Skeletal muscle tissue (tissue), 4 donors: ENCODE data around the gene LRRC37A2. TPM values are rescaled to one million over a fixed set of nuclear protein-coding genes. Genes with fewer than 3 reads are reported as not detected.
"Not testable (repeated sequence)": the region's sequence is repeated elsewhere in the genome, so short reads cannot be mapped to it uniquely, and the experiment has no call there.

Experiments
- H3K27ac ChIP-seq: one replicate; pipeline ENCODE4 v1.7.0; 2013; ENCODE audit warnings: mild to moderate bottlenecking, low read depth, low read length, inconsistent platforms
- H3K27me3 ChIP-seq, 3 donors: one replicate each; pipeline ENCODE4 v1.7.0; 2013; ENCODE audit warnings: low read length in 3 of 3; ENCODE audit not compliant: control insufficient read depth in 3 of 3, insufficient read depth in 3 of 3
- H3K36me3 ChIP-seq, 3 donors: one replicate each; pipeline ENCODE4 v1.7.0; 2013; ENCODE audit warnings: low read length in 3 of 3; ENCODE audit not compliant: control insufficient read depth in 3 of 3, insufficient read depth in 3 of 3
- H3K4me1 ChIP-seq, 3 donors: one replicate each; pipeline ENCODE4 v1.7.0; 2013; ENCODE audit warnings: low read length in 3 of 3, mild to moderate bottlenecking in 3 of 3; ENCODE audit not compliant: control insufficient read depth in 3 of 3, insufficient read depth in 3 of 3
- H3K4me3 ChIP-seq, 3 donors: one replicate each; pipeline ENCODE4 v1.7.0; 2013; ENCODE audit warnings: low read length in 3 of 3
- H3K9ac ChIP-seq, 3 donors: one replicate each; pipeline ENCODE4 v1.7.0; 2013; ENCODE audit warnings: low read length in 3 of 3, mild to moderate bottlenecking in 3 of 3, moderate library complexity in 2 of 3, low read depth in 1 of 3
- H3K9me3 ChIP-seq, 3 donors: one replicate each; pipeline ENCODE4 v1.7.0; 2013; ENCODE audit warnings: low read length in 3 of 3; ENCODE audit not compliant: control insufficient read depth in 3 of 3
- total RNA-seq: library from RNA; depleted of rRNA; stranded (reverse); fragments of >200 nt; gene quantifications from one replicate; pipeline ENCODE4 v1.2.3, GENCODE V29; 2014
- donor health status: Osteomylitis.

The LRRC37A2 gene
- total RNA-seq, 1 donor from 2014 or later, result 4.2 TPM

DNA sequence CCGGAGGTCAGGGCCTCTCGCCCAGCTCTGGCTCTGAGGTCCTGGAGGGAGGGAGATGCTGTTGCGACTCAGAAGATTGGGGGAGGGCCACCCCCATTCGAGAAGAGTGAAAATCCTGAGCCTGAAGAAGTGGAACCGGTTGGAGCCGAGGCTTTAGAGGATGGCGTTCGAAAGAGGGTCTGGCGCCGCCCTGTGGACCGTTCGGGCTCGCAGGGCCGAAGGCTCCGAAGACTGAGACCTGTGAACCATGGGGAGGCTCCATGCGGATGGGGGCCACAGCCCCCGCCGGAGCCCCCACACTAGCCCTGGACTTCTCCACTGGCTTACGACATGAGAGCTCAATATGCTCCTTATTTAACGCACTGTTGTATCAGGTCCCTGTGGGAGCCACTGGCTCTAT is 46.9 kb downstream of the LRRC37A2 start:
- H3K9ac ChIP-seq, H3K27me3 ChIP-seq, H3K4me1 ChIP-seq, H3K27ac ChIP-seq, H3K36me3 ChIP-seq, H3K4me3 ChIP-seq, H3K9me3 ChIP-seq: not testable (repeated sequence)

DNA sequence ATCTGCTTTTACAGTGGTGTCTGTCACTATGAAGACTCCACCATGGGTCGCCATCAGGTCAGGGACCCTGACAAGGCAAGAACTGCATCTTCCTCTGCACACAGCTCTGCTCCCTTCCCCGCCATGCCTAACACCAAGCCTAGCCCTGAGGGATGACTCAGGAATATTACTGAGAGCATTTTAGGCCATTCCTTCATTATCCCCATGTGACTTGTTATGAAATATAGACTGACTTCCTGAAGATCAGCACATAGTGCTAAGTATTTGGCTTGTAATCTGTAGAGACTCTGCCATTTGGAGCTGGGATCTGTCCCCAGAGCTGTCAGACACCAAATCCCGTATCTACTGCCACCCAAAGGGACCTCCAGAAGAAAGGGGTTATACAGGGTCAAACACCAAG is 47.8 kb downstream of the LRRC37A2 start:
- H3K27ac ChIP-seq, H3K27me3 ChIP-seq, H3K4me3 ChIP-seq, H3K4me1 ChIP-seq, H3K36me3 ChIP-seq, H3K9ac ChIP-seq, H3K9me3 ChIP-seq: not testable (repeated sequence)

DNA sequence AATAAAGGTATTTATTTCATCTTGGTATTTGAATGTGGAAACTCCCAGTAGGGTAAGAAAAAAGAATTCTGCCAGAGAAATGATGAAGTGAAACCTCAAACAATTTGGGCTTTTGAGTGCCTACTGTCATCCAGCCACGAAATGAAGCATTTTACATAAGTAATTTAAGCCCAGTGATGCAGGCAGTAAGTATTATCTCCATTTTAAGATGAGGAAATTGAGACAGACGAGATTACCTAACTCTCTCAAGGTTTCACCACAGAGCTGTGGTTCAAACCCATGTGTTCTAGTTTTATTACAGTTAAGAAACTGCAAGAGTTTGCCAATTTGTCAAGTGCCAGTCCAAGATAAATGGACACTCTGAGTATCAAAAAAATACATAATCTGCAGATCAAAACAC is 54.0 kb downstream of the LRRC37A2 start:
- not testable (repeated sequence) for H3K27me3 ChIP-seq, H3K36me3 ChIP-seq, H3K4me1 ChIP-seq, H3K4me3 ChIP-seq, H3K27ac ChIP-seq, H3K9me3 ChIP-seq, H3K9ac ChIP-seq

DNA sequence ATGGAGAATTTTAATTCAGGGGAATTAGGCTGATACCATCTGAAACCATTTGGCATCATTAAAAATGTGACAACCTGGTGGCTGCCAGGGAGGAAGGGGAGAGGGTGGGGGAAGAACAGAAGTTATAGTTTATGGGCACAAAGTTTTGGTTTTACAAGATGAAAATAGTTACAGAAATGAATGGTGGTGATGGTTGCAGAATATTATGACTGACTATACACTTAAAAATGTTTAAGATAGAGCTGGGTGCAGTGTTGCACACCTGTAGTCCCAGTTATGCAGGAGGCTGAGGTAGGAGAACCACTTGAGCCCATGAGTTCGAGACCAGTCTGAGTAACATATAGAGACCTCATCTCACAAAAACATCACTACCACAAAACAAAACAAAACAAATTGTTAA is 54.7 kb downstream of the LRRC37A2 start:
- not testable (repeated sequence) for H3K27ac ChIP-seq, H3K36me3 ChIP-seq, H3K4me3 ChIP-seq, H3K4me1 ChIP-seq, H3K27me3 ChIP-seq, H3K9me3 ChIP-seq, H3K9ac ChIP-seq

DNA sequence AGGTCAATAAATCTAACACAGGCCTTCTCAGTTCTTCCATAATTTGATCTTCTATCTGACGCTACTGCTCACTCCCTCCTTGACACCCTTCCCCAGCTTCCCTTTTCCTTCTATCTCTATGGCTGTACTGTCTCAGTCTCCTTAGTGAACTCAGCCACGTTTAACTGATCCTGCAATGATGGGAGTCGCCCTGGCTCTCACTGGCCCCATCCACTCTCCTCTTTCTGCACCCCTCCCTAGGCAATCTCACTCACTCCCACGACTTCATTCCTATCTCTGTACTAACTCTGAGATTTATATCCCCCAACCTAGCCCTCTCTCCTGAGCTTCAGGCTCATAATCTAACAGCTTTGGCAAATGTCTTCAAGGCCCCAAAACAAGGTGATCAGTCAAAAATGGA is 59.5 kb downstream of the LRRC37A2 start:
- not testable (repeated sequence) for H3K36me3 ChIP-seq, H3K9me3 ChIP-seq, H3K27me3 ChIP-seq, H3K4me1 ChIP-seq, H3K4me3 ChIP-seq, H3K9ac ChIP-seq, H3K27ac ChIP-seq

DNA sequence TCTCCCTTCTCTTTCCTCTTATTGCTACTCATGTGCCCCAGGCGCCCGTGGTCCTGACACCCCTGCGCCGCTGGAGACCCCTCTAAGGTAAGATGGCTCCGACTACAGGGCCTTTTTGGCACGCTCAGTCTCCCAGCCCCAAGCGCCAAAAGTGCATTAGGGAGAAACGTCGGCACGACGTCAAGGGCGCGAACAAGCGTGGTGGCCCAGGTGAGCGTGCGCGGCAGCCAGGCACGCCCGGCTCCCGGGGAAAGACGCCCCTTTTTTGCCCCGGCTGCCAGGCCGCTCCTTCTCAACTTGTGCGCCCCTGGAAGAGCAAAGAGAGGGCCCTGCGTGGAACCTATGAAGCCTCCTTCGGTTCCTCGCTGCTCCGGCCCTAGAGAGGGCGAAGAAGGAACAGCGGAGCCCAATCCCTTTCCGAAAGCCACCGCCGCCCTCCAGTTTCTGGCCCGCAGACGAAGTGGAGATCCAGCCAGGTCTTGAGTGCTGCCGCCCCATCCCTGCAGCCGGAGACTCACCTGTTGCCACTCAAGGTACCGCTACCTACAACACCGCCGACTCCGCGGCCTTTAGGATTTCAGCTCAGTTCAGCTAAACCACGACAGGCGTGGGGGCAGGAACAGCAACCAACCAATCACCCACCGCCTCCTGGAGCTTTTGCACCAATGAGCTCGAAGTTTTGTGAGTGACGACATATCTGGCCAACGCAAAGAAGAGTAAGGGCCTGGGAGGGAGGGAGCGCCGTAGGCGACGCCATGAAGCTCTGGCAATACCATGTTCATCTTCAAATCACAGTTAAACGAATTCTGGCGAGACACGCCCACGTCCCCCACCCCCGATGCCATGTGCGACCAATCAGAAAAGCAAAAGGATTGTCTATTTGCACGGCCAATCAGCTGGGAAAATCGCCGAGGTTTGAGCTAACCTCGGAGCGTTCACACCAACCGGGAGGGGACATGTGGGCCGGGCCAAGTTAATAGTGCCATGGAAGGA is 67.1 kb downstream of the LRRC37A2 start, which contains the start of gene ARL17A:
ARL17A (minus strand) TSS at position 609 of the 993 bp plus-strand sequence. CDS start 3,369 bp downstream, outside the sequence.
- not testable (repeated sequence) for H3K9me3 ChIP-seq, H3K9ac ChIP-seq, H3K4me3 ChIP-seq, H3K36me3 ChIP-seq, H3K27ac ChIP-seq, H3K27me3 ChIP-seq, H3K4me1 ChIP-seq

DNA sequence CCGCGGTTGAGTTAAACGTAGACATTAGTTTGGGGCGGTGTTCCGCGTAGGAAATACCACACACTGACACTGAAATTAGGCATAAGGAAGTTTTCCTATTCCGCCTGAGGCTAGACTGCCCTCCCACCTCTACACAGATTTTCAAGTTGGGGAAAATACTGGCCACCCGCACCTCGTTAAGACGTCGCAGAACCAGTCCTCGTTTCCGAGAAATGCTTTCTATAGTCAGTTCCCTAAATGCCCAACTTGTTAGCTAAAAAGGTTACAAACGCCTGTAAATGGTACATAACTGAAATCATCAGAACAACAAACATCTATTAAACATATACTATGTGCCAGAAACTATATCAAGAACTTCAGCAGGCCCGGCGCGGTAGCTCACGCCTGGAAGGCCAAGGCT is 67.8 kb downstream of the LRRC37A2 start:
- not testable (repeated sequence) for H3K27me3 ChIP-seq, H3K36me3 ChIP-seq, H3K4me1 ChIP-seq, H3K4me3 ChIP-seq, H3K9ac ChIP-seq, H3K9me3 ChIP-seq, H3K27ac ChIP-seq

DNA sequence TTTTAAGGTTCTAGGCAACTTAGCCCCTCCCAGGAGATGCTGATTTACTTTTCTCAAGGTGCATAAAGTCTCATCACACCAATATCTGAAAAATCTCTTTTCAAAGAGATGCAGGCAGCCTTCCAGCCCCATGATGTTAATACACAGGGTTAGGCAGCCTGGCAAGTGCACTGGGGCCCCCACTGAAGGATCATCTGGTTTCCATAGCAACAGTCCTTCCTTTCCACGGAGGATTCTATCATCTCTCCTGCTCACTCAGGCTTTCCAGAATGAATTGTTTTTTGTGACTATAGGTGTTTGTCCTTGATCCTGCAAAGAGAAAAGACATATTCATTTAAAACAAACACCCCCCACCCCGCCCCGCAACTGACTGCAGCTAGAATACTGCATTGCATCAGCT is 73.2 kb downstream of the LRRC37A2 start:
- H3K9me3 ChIP-seq, H3K27me3 ChIP-seq, H3K4me3 ChIP-seq, H3K27ac ChIP-seq, H3K4me1 ChIP-seq, H3K36me3 ChIP-seq, H3K9ac ChIP-seq: not testable (repeated sequence)

DNA sequence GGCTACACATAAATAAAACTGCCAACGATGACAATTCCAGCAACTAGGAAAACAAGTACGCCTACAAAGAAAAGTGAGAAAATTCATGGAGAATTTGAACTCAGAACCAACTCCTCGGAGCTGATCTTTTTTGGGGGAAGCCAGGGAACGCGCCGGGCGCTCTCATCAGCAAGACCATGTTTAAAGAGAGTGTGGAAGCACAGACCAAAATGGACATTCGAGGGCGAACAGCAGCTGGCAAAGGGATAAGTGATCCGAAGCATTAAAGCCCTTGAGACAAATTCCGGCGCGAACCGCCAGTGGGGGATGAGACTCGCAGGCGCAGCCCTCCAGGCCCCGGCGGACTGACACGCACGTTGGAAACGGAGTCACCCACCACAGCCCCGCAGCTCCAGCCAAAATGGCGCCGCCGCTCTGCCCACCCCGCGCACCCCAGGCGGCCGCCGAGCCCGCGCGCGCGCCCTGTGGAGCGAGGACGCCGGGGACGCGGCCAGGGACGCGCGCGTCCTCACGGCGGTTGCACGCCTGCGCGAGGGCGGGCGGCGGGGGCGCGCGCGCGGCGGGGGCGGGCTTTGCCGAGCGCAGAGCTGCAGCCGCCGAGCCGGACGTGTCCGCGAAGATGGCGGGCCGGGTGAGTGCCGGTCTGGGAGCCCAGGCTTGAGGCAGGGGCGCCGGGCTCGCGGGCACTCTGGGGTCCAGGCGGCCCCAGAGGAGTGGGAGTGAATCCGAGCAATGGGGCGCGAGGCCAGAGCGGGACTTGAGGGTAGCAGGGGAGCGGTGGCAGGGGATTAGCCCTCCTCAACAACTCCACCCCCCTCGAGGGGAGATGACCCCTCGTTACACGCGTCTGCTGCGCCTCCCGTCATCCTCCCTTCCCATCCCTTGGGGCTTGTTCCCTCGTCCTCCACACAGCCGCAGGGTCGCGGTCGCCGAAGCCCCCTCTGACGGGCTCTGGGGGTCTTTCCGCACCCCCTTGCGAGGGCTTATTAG is 78.2 kb downstream of the LRRC37A2 start, which contains the start of gene NSF:
NSF (plus strand) TSS at position 513 of the 990 bp plus-strand sequence; CDS start at position 620, 107 bp downstream.
- not testable (repeated sequence) for H3K9ac ChIP-seq, H3K4me3 ChIP-seq, H3K36me3 ChIP-seq, H3K27me3 ChIP-seq, H3K9me3 ChIP-seq, H3K27ac ChIP-seq, H3K4me1 ChIP-seq

DNA sequence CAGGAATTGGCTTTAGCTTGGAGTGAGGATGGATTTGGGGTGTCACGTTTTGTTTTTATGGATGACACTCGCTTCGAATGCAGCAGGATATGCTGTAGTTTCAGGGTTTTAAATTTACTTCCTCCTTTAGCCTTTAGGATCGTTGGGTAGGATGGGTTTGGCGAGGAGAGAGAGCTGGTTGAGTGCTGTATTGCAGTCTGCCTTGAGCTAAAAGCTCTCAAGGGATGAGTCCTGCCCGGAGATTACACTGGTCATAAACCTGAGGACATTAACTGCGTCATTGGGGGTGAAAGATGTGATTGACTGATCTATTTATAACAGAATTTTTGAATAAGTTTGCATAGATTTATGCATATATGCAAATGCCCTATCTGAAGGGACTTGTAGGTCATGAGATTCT is 79.1 kb downstream of the LRRC37A2 start:
- H3K9me3 ChIP-seq, H3K4me1 ChIP-seq, H3K27ac ChIP-seq, H3K27me3 ChIP-seq, H3K9ac ChIP-seq, H3K36me3 ChIP-seq, H3K4me3 ChIP-seq: not testable (repeated sequence)
